Fibroblast of upper back skin (primary cell): Measurements from ENCODE around the gene ADCK2.
A peak's percentile ranks its signal among the peaks of the same experiment; 100 is the strongest.
"Not testable (repeated sequence)": the region's sequence is repeated elsewhere in the genome, so short reads cannot be mapped to it uniquely, and the experiment has no call there.

Experiments
- DNase-seq: peaks from one replicate; pipeline ENCODE4 v3.0.0-alpha.2; 2013

The ADCK2 gene

DNA sequence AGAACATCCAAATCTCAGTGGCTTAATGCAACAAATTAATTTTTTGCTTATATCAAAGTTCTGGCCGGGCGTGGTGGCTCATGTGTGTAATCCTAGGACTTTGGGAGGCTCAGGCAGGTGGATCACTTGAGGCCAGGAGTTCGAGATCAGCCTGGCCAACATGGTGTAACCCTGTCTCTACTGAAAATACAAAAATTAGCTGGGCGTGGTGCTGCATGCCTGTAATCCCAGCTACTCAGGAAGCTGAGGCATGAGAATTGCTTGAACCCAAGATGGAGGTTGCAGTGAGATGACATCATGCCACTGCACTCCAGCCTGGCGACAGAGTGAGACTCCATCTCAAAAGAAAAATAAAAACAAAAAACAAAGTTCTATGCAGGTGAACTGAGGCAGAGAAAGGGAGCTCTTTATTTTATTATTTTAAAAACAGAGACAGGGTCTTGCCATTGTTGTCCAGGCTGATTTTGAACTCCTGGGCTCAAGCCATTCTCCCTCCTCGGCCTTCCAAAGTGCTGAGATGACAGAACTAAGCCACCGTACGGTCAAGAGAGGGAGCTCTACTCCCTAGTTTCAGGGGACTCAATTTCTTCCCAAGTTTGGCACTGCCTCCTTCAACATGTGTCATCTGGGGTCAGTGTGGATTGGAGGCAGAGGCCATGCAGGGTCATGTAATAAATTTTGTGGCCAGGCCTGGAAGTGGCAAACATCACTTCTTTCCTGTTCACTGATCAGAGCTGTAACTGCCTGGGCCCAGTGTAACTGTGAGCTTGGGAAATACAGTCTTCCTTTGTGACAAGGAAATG lies 2.4 kb downstream of the ADCK2 start:
- peak; percentile 51 for DNase-seq

DNA sequence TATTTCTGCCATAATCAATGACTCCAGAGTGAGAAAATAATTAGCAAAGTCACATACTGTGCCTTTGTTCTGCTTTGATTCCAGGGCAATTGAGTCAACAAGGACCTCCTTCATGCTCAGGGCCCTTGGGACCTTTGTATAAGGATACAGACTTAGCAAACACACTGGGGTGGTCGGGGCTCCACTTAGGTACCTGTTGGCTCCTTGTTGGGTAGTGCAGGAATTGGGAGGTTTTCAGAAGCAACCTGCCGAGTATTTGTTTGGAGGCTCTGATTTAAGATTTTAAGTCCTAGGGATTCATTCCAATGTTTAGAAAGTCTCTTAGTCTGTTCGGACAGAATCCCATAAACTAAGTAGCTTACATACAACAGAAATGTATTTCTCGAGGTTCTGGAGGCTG lies 3.0 kb downstream of the ADCK2 start:
- no peak for DNase-seq

DNA sequence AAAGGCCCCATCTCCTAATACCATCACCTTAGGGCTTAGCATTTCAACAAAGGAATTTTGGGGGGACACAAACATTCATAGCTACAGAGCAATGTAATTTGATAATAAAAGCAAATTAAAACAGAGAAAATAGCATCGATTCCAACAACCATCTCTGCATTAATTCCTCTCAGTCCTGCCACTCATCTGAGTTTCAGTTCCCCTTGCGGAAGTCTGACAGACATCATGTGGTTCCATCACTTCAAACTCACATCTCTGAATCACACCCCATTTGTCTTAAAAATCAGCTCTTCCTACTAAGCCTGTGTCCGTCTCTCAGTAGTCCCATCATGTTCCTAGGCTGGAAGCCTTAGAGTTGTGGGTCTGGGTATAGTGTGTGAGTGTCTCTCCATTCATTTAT lies 3.6 kb downstream of the ADCK2 start:
- no peak for DNase-seq

DNA sequence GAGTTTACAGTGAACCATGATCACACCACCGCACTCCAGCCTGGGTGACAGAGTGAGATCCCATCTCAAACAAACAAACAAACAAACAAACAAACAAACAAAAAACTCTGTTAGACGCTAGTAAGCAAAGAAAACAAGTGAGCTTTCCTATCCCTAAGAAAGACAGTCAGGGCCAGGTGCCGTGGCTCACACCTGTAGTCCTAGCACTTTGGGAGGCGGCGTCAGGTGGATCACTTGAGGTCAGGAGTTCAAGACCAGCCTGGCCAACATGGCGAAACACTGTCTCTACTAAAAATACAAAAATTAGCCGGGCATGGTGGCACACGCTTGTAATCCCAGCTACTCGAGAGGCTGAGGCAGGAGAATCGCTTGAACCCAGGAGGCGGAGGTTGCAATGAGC lies 4.2 kb downstream of the ADCK2 start:
- not testable (repeated sequence) for DNase-seq

DNA sequence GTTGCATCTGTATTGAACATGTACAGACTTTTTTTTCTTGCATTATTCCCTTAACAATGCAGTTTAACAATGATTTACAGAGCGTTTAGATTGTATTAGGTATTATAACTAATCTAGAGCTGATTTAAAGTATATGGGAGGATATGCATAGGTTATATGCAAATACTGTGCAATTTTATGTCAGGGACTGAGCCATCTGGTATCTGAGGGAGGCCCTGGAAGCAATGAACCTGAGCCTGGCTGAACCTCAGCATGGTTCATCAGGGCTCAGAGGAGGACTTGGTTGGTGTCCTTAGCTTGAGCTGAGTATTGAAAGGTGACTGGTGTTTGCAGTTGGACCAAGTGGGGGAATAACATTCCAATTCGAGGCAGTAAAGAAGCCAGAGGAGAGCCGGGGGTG lies 4.8 kb downstream of the ADCK2 start:
- no peak for DNase-seq

DNA sequence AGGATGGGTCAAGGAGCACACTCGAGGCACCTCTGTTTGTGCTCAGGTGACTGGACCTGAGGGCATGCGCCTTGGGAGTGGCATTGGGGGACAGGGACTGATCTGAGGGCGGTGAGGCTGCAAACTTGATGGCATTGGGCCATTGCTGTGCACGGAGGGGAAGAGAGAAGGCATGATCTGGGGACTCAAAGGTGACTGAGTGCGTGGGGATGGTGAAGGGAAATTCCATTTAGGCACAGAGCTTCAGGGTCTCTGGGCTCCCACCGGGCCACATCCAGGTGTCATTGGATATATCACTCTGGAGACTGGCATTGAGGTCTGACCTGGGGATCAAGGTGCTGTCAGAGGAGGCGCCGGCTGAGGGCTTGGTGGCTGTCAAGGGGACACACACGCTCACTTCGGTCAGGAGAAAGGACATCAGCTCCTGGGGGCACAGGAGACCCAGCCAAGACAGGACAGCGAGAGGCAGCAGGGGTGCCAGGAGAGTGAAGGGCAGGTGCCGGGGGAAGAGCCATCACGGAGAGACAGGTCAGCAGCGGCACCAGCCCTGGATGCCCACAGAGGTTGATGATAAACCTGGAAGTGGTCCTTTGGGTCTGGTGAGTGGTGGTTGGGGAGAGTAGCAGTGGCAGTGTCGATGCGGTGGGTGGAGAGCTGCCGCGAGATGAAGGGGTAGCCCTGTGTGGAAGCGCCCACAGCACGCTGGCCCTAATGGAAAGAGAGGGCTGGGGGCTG lies 5.5 kb downstream of the ADCK2 start:
- no peak for DNase-seq

DNA sequence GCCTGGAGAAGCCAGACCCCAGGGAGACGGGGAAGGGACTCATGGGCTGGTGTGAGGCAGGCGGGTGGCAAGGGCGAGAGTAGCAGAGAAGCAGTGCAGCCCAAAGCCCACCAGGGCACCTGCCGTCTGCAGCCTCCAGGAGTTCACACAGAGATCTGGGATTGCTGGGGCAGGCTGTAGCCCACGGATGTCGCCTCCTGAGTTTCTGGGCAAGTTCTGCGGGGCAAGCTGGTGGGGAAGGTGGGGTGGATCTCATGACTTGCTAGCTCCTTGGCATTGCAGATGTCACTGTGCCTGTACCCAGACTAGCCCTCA lies 6.0 kb downstream of the ADCK2 start:
- DNase-seq, result no peak

DNA sequence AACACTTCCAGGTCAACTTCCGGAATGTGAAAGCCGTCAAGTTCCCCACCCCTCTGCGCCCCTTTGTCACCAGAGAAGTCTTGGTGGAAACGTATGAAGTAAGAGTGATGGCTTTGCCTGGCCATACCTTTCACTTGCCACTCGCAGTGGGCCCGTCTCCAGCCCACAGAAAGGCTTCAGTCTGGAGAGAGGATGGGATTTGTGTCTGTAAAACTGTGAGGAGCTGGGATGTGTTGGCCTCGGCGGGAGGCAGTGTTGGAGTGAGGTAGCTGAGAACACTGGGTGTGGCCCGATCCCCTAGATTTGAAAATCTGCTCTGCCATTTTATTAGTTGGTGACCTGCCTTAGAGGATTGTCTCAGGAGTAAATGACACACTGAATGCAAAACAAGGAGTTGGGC lies 6.4 kb downstream of the ADCK2 start:
- DNase-seq, result no peak

DNA sequence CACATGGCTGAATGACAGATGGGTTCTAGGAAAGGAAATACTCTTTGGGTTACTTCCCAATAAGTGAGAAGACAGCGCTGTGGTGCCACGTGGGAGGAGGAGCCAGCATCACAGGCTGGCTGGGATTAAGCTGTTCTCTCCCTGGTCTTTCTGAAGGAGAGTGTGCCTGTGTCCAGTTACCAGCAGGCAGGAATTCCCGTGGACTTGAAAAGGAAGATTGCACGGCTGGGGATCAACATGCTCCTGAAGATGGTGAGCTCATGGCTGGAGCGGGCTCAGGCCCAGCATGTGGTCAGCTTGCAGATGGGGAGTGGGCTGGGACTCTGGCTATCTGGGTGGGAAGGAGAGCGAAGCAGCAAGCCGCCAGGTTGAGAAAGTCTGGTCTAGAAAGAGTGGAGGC lies 8.1 kb downstream of the ADCK2 start:
- DNase-seq, result no peak

DNA sequence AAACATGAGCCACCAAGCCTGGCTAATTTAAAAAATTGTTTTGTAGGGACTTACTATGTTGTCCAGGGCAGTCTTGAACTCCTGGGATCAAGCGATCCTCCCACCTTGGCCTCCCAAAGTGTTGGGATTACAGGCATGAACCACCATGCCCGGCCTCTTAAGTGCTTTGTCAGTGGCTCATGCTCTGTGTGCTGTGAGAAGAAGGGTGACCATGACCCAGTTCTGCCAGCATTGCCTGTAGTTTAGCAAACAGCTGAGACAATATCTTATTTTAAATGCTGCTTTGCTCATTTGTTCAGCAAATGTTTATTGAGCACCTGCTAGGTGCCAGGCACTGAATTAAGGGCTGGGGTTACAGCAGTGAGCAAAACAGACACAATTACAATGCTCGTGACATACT lies 9.0 kb downstream of the ADCK2 start:
- DNase-seq, result no peak

DNA sequence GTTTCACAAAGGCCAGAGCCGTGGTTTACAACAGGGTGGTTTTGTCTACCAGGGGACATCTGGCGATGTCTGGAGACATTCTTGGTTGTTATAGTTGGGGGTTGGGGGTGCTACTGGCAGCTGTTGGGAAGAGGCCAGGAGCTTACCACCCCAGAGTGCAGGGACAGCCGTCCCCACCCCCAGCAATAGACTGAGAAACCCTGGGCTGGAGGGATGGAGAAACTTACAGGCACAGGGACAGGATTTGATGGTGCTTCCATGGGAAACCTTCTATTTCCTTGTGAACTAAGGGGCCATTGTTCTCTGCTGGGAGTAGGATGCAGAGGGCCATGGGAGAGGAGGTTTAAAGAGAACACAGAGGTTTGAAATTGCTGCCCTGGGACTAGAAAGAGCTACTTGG lies 10.9 kb downstream of the ADCK2 start:
- DNase-seq, result no peak

DNA sequence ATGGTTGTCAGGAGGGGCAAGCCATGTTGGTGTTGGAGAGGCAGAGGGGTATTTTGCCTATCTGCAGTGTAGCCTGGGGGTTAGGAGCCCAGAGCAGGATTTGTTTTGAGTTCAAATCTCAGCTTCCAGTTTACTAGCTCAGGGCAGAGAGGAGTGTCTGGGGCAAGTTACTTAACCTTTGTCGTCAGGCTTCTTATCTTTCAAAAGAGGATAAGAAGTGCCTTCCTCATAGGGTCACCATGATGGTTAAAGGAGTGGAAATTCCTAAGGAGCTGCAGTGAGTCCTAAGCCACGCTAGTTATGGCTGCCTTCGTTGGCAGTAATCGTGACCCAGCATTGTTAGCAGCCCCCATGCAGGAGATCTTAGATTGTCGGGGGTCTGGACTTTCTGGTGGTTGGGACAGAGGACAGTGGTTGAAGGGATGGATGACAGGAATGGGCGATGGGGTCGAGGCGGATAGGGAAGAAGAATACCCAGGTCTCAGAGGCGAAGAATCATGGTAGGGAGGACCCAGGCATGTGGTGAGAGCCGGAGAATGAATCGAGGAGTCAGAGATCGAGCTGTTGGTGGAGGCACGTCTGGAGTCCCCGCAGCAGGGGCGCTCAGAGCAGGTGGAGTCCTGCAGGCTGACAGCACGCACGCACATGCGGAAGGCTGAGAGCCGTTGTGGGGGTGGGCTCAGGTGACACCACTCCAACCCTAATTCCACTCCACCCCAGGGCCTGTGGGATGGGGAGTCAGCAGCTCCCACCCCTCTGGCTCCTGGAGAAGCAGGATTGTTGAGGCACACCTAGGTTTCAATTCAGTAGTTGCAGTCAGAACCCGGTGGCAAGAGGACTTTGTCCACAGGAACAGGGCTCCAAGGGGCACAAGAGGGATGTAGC lies 11.6 kb downstream of the ADCK2 start:
- no peak for DNase-seq

DNA sequence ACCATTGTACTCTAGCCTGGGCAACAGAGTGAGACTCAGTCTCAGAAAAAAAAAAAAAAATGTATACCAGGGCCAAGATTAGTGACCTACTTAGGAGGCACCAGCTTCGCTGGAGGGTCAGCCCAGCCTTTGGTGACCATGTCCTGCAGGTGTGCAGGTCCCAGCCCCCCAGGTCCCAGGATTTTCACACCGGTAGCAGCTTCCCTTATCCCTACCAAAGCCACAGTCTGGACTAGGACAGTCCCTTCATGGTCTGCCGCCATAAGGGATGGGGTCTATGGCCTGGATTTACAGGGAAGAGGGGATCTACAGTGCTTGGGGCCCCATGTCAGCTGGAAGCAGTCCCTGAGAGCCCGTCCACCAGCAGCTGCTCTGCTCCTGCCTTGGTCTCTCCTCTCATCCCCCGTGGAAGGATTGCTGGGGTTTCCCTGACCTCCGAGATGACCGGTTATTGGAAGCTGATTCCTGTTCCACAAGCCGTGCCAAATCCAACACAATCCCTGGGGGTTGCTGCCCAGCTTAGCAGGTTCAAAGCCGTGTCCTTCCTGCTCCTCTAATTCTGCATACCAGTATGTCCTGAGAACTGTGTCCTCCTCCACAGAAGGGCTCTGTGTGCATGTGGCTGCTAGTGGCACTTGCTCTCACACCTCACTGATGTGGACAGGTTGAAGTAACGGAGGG lies 12.8 kb downstream of the ADCK2 start:
- no peak for DNase-seq

DNA sequence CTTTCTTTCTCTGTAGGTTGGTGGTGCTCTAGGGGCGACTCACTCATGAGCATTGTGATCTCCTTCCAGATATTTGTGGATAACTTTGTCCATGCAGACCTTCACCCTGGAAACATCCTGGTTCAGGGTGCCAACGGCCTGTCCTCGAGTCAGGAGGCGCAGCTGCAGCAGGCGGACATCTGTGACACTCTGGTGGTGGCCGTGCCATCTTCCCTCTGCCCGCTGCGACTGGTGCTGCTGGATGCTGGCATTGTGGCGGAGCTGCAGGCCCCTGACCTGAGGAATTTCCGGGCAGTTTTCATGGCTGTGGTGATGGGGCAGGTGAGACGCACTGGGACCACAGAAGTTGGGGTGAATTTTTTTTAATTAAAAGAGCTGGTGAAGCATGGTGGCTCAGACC lies 14.2 kb downstream of the ADCK2 start:
- no peak for DNase-seq

DNA sequence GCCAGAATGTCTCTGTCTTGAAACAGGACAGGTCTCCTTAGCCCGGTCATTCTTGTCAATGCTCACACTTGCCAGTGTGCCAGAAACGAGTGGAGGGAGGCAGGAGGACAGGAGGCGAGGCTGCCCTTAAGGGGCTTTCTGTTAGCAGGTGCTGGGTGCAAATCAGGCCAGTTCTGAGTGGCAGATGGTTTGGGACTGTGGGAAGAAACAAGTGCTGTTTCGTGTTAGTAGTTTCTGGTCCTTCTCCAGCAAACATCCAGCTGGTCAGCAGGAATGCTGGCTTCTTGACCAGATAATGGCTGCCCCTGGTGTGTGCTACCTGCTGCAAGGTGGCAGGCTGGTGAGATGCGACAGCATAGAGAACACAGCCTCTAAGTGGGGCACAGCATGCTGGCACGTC lies 15.6 kb downstream of the ADCK2 start:
- no peak for DNase-seq

DNA sequence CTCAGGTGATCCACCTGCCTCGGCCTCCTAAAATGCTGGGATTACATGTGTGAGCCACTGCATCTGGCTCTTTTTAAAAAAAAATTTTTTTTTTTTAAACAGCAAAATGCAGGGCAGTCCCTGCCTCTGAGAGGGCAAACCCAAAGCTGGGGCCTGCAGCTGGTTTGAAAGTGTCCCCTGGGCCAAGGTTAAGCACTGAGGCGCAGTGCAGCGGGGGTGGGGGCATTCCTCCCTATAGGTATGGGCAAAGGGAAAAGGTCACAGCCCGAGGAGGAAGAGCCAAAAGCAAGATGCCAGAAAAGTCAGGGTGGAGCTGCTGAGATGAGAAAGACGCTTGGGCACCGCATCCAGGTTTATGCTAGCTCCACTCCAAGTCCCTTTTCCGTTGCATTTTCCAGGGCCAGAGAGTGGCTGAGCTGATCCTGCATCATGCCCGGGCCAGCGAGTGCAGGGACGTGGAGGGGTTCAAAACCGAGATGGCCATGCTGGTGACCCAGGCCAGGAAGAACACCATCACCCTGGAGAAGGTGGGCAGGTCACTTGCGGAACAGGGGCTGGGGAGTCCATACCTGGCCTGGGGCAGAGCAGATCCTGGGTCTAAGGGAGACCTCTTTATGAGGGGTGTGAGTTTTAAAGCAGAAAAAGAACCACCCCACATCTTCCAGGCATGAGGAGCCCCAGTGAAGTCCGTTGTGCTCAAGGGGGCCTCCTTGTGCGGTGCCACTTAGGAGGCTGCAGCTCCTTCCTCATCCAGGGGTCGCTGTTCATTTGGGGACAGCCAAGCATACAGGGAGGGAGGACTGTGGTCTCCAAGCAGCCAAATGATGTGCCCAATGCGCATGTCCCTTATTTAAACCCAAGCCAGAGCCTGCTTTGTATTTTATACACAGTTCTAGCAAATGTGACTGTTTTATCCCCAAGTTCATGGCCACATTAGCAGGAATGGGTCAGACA lies 16.7 kb downstream of the ADCK2 start:
- no peak for DNase-seq

DNA sequence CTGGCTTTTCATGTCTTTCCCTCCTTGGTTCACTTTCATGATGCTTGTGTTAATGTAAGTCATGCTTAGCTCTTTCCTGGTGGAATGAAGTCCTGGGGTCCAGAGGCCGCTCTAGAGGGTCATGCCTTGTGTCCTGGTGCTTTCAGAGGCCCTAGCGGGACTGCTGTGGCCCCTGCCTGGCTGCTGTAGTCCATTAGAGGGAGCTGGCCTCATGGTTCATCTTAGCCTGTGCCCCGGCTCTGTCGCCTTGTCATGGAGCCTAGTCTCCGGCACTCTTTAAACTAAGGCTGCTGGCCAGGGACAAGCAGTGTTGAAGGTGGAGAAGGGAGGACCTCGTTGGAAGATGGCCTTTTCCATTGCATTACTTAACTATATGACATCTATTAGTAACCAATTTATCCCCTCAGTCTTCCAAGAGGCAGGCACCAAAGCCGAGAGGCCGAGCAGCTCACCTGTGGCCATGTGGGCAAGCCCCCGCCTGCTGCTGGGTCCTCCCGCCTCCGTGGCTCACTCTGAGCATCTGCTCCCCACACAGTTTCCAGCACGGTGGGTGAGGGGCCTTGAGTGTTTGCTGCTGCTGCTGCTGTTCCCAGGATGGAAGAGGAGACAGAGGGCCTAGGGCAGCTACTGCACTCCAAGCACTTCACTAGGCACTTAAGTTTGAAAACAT lies 18.8 kb downstream of the ADCK2 start:
- no peak for DNase-seq

DNA sequence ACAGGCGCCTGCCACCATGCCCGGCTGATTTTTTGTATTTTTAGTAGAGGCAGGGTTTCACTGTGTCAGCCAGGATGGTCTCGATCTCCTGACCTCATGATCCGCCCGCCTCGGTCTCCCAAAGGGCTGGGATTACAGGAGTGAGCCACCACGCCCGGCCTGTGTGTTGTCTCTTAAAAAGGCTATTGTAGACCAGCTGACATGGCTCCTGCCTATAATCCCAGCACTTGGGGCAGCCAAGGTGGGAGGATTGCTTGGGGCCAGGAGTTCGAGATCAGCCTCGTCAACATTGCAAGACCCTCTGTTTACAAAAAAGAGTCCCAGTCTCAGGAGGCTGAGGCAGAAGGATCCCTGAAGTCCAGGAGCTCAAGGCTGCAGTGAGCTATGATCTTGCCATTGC lies 21.1 kb downstream of the ADCK2 start:
- DNase-seq, result not testable (repeated sequence)

DNA sequence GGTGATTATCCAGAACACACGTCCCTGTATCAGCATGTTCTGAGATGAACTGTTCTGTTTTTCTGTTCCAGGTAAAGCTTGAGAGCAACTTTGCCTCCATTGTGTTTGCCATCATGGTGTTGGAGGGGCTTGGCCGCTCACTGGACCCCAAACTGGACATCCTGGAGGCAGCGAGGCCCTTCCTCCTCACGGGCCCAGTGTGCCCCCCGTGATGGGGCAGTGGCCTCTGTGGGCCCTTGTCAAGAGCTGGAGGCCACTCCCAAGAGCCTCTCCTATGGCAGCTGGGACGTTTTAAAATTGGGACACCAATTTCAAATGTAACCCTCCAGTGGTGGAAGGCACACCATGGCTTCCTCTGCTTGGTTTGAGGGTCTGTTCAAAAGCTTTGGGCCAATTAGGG lies 21.8 kb downstream of the ADCK2 start:
- no peak for DNase-seq

DNA sequence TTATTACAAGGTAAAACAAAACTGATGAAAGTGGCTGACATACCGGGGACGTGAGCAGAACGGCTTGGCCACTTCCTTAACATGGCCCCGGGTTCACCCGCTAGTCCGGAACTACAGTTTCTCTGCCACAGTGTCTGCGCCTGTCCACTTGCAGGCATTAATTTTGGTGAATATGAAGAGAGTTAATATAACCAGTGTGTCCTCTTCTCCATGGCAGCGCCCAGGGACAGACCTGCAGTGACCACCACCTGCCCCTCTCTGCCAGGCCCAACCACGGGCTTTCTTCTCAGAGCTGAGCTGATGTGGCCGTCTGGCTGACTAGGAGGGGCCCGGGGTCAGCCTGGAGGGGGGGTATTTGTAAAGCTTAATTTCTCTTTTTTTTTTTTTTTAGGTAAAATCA lies 22.6 kb downstream of the ADCK2 start:
- no peak for DNase-seq

DNA sequence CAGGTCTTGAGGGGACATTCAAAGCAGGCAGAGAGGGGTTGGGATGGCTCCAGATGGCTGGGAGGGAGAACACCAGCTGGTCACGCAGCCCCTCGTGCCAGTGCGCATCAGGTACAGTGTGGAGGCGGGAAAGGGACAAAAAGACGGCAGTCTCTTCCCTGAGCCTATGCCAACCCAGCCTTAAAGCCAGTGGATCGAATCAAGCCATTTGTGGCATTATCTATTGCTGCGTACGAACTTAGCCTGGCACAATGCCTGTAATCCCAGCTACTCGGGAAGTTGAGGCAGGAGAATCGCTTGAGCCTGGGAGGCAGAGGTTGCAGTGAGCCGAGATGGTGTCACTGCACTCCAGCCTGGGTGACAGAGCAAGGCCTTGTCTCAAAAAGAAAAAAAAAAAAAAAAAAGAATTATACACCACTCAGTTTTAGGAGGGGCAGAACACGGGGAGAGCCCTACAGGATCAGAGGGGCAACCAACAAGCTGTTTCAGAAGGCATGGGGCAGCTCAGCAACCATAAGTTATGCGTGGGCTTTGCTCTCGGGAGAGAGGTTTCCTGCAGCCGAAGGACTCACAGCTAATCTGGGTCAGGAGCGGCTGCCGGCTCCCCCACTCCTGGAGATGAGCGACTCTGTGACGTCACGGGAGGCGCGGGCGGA lies 23.4 kb downstream of the ADCK2 start:
- DNase-seq, result peak; percentile 92
